Endothelial cell of hepatic sinusoid (primary cell): Measurements from ENCODE around the gene COX7A2.

Source experiments
- in situ Hi-C: cut with HindIII; loops from 2 replicates; pipeline ENCODE4 v1.10.0; 2017; ENCODE audit warnings: low sequenced_read_pairs

COX7A2 gene

GRCh38 chr6:75243333-75244062 lies at the start of gene COX7A2:
Gene COX7A2 (minus strand): TSS chr6:75243801. CDS start chr6:75243734, 67 bp downstream.
- in situ Hi-C loops = no loop called here

- in situ Hi-C loops = no loop called here
Measured at GRCh38 chr6:75292555-75292954, 49.0 kb upstream of the COX7A2 start.

- in situ Hi-C loops = no loop called here
Measured at GRCh38 chr6:75291744-75292143, 48.1 kb upstream of the COX7A2 start.

GRCh38 chr6:75291331-75291730 lies 47.7 kb upstream of the COX7A2 start:
- in situ Hi-C loops = no loop called here

GRCh38 chr6:75290136-75290945 lies 46.7 kb upstream of the COX7A2 start:
- in situ Hi-C loops = no loop called here

GRCh38 chr6:75288023-75288422 lies 44.4 kb upstream of the COX7A2 start:
- in situ Hi-C loops = no loop called here

GRCh38 chr6:75287424-75287823 lies 43.8 kb upstream of the COX7A2 start:
- in situ Hi-C loops = no loop called here

- in situ Hi-C loops = no loop called here
Measured at GRCh38 chr6:75286955-75287354, 43.4 kb upstream of the COX7A2 start.

- in situ Hi-C loops = no loop called here
Measured at GRCh38 chr6:75285283-75285639, 41.7 kb upstream of the COX7A2 start.

- in situ Hi-C loops = no loop called here
Measured at GRCh38 chr6:75284632-75285282, 41.2 kb upstream of the COX7A2 start, which contains the start of gene TMEM30A. Gene TMEM30A (minus strand): TSS chr6:75284792. CDS start chr6:75284638, 154 bp downstream.

- in situ Hi-C loops = no loop called here
Measured at GRCh38 chr6:75283907-75284631, 40.5 kb upstream of the COX7A2 start.

- in situ Hi-C loops = no loop called here
Measured at GRCh38 chr6:75282706-75283105, 39.1 kb upstream of the COX7A2 start.

GRCh38 chr6:75281653-75282052 lies 38.1 kb upstream of the COX7A2 start:
- in situ Hi-C loops = no loop called here

GRCh38 chr6:75280131-75280855 lies 36.7 kb upstream of the COX7A2 start:
- in situ Hi-C loops = no loop called here

- in situ Hi-C loops = no loop called here
Measured at GRCh38 chr6:75279418-75279817, 35.8 kb upstream of the COX7A2 start.

GRCh38 chr6:75278474-75279077 lies 35.0 kb upstream of the COX7A2 start:
- in situ Hi-C loops = no loop called here

GRCh38 chr6:75275067-75275466 lies 31.5 kb upstream of the COX7A2 start:
- in situ Hi-C loops = no loop called here

GRCh38 chr6:75273009-75273408 lies 29.4 kb upstream of the COX7A2 start:
- in situ Hi-C loops = no loop called here

- in situ Hi-C loops = no loop called here
Measured at GRCh38 chr6:75272145-75272840, 28.7 kb upstream of the COX7A2 start.
